Nephron (organoid): ENCODE measurements around the gene PDCD1LG2.

Source experiments
- H3K27ac Mint-ChIP-seq, 3 experiments: 2 replicates each; pipeline ENCODE4 v1.8.0; 2020; ENCODE audit warnings: mixed read lengths in 3 of 3, mild to moderate bottlenecking in 2 of 3, moderate library complexity in 1 of 3
- H3K27me3 Mint-ChIP-seq: 2 replicates; pipeline ENCODE4 v1.8.0; 2021; ENCODE audit warnings: low read depth, mild to moderate bottlenecking, moderate library complexity, mixed read lengths
- H3K36me3 Mint-ChIP-seq: 2 replicates; pipeline ENCODE4 v1.8.0; 2020; ENCODE audit warnings: low read depth, mixed read lengths
- H3K4me1 Mint-ChIP-seq: 2 replicates; pipeline ENCODE4 v1.8.0; 2020; ENCODE audit warnings: mixed read lengths
- H3K4me3 Mint-ChIP-seq, 3 experiments: 2 replicates each; pipeline ENCODE4 v1.8.0; 2020; ENCODE audit warnings: mild to moderate bottlenecking in 3 of 3, mixed read lengths in 3 of 3, moderate library complexity in 2 of 3
- H3K9me3 Mint-ChIP-seq: 2 replicates; pipeline ENCODE4 v1.8.0; 2020; ENCODE audit warnings: mixed read lengths
- TF ChIP-seq, protein P1 (sequence below), 3 experiments: fragments of 200-600 bp; sonication (generic); IDR thresholded peaks; one replicate each; pipeline ENCODE4 v1.5.0; 2021; ENCODE audit warnings: antibody characterized with exemption in 3 of 3; ENCODE audit not compliant: unreplicated experiment in 3 of 3

The PDCD1LG2 gene

GRCh38 chr9:5562806-5563416 lies 52.6 kb downstream of the PDCD1LG2 start:
- Mint-ChIP-seq H3K27ac (peak overlapping the region; percentile 0 to 79 (median 30)), H3K4me1 (peaks cover 18% of the 10 kb centered on the region), H3K36me3 (no peaks in the 10 kb centered on the region), H3K27me3 (no peaks in the 10 kb centered on the region), H3K4me3 (no peak overlapping the region), H3K9me3 (no peaks in the 10 kb centered on the region)
- TF ChIP-seq, protein P1, sequence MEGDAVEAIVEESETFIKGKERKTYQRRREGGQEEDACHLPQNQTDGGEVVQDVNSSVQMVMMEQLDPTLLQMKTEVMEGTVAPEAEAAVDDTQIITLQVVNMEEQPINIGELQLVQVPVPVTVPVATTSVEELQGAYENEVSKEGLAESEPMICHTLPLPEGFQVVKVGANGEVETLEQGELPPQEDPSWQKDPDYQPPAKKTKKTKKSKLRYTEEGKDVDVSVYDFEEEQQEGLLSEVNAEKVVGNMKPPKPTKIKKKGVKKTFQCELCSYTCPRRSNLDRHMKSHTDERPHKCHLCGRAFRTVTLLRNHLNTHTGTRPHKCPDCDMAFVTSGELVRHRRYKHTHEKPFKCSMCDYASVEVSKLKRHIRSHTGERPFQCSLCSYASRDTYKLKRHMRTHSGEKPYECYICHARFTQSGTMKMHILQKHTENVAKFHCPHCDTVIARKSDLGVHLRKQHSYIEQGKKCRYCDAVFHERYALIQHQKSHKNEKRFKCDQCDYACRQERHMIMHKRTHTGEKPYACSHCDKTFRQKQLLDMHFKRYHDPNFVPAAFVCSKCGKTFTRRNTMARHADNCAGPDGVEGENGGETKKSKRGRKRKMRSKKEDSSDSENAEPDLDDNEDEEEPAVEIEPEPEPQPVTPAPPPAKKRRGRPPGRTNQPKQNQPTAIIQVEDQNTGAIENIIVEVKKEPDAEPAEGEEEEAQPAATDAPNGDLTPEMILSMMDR (IDR thresholded peaks at IDR 0.05; ENCODE audit: unreplicated experiment in 3 of 3) = no peak

DNA sequence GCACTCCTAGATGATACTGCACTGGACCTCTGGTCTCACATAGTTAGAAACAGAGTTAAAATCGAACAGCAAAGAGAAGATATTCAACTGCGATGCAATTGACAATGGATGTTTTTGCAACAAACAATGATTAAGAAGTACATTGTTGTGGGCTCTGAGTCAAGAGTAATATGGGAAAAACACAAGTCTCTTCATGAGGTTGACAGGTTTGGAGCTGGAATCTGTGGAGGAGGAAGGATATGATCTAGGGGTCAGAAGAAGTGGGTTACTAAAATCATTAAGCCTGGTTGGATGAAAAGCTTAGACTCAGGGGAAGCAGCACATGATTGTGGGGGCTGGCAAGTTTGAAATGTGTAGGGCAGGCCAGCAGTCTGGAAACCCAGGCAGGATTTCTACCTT lies 53.1 kb downstream of the PDCD1LG2 start:
- Mint-ChIP-seq H3K36me3 (no peaks in the 10 kb centered on the region), H3K27me3 (no peaks in the 10 kb centered on the region), H3K4me1 (peaks cover 13% of the 10 kb centered on the region), H3K9me3 (no peaks in the 10 kb centered on the region), H3K27ac (peak overlapping the region; percentile 0 to 79 (median 30)), H3K4me3 (no peak overlapping the region)
- TF ChIP-seq, protein P1 (IDR thresholded peaks at IDR 0.05; ENCODE audit: unreplicated experiment in 3 of 3) = no peak

DNA sequence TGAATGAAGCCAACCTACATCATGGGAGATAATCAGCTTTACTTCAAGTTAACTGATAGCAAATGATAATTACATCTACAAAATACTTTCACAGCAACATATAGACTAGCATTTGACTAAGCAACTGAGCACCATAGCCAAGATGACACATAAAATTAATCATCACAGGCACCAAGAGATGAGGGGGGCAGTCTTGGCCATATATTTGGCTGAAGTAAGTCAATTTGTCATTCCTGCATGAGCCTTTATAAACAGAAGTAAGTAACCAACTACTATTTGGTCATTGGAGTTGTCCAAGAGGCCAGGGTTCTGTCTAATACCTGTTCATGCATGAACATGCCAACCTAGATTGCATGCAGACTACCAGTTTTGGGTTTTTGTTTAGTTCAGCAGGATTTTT lies 53.6 kb downstream of the PDCD1LG2 start:
- H3K4me3 Mint-ChIP-seq = no peak overlapping the region
- peaks cover 9% of the 10 kb centered on the region for H3K4me1 Mint-ChIP-seq
- peak overlapping the region in 2 of 3 experiments; percentile 30 to 79 for H3K27ac Mint-ChIP-seq
- no peaks in the 10 kb centered on the region for H3K36me3 Mint-ChIP-seq
- H3K27me3 Mint-ChIP-seq = no peaks in the 10 kb centered on the region
- no peaks in the 10 kb centered on the region for H3K9me3 Mint-ChIP-seq
- TF ChIP-seq, protein P1 (IDR thresholded peaks at IDR 0.05; ENCODE audit: unreplicated experiment in 3 of 3) = no peak

- Mint-ChIP-seq H3K36me3 (no peaks in the 10 kb centered on the region), H3K9me3 (no peaks in the 10 kb centered on the region), H3K27ac (no peak overlapping the region), H3K27me3 (no peaks in the 10 kb centered on the region), H3K4me3 (no peak overlapping the region), H3K4me1 (peaks cover 9% of the 10 kb centered on the region)
- TF ChIP-seq, protein P1 (IDR thresholded peaks at IDR 0.05; ENCODE audit: unreplicated experiment in 3 of 3) = no peak
Observed at GRCh38 chr9:5566054-5566618, 55.8 kb downstream of the PDCD1LG2 start.

- H3K9me3 Mint-ChIP-seq = no peaks in the 10 kb centered on the region
- TF ChIP-seq, protein P1 (IDR thresholded peaks at IDR 0.05; ENCODE audit: unreplicated experiment in 3 of 3) = no peak
- H3K4me1 Mint-ChIP-seq = peaks cover under 1% of the 10 kb centered on the region
- no peak overlapping the region for H3K4me3 Mint-ChIP-seq
- no peaks in the 10 kb centered on the region for H3K27me3 Mint-ChIP-seq
- H3K36me3 Mint-ChIP-seq = no peaks in the 10 kb centered on the region
- no peak overlapping the region for H3K27ac Mint-ChIP-seq
Observed at GRCh38 chr9:5568868-5569267, 58.5 kb downstream of the PDCD1LG2 start.

- H3K36me3 Mint-ChIP-seq = no peaks in the 10 kb centered on the region
- no peaks in the 10 kb centered on the region for H3K4me1 Mint-ChIP-seq
- H3K27ac Mint-ChIP-seq = no peak overlapping the region
- TF ChIP-seq, protein P1 (IDR thresholded peaks at IDR 0.05; ENCODE audit: unreplicated experiment in 3 of 3) = no peak
- no peak overlapping the region for H3K4me3 Mint-ChIP-seq
- H3K9me3 Mint-ChIP-seq = no peaks in the 10 kb centered on the region
- no peaks in the 10 kb centered on the region for H3K27me3 Mint-ChIP-seq
Observed at GRCh38 chr9:5569409-5569808, 59.1 kb downstream of the PDCD1LG2 start.
